Fibroblast of skin of back (primary cell): ENCODE results near the gene DRG1.
"Not testable (repeated sequence)": the region's sequence is repeated elsewhere in the genome, so short reads cannot be mapped to it uniquely, and the experiment has no call there.

Experiments
- DNase-seq: peaks from one replicate; pipeline ENCODE4 v3.0.0-alpha.2; 2013

DRG1 gene

DNA sequence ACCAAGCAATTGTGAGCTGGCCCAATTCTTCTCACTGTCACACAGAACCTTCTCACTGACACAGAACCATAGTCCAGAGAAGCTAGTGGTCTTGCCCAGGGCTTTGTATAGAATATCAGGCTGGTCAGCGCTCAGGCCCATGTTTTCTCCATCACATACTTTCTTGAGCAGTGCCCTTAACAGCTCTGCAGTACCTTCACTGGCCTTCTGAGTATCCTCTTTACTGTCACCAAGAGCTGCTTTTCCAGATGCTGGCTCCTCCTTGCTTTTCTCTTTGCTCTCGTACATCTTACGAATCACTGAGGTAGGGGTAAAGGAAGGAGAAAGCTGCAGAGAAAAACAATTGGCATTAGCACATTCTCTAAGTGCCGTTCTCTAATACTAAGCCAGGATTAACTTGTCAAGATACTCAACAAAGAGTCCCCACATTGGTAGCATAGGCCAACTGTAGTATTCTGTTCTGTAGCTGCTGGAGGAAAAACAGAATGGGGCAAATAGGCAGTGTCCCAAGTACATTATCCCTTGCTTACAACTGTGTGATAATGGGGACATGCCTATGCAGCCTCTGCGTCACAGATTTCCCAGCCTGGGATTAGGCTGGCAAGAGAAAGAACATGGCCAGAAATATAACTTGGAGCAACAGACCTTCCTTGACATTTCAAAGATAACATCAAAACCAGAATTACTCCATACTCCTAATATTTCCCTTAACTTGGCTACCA lies 43.5 kb downstream of the DRG1 start:
- no peak for DNase-seq

DNA sequence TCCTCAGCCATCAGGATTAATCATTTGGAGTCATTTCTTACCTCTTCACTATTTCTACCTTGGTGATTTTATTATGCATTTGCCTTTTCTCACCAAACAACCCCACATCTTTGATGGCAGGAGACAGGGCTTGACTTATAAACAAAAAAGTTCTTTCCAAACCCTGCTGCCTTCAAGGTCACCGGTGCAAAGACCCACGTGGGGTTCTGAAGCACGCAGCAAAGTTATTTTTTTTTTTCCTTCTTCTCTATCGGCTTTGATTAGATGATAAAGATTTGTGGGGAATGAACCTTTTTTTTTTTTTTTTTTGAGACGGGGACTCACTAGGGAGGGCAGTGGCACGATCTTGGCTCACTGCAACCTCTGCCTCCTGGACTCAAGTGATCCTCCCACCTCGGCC lies 44.1 kb downstream of the DRG1 start:
- DNase-seq: no peak

DNA sequence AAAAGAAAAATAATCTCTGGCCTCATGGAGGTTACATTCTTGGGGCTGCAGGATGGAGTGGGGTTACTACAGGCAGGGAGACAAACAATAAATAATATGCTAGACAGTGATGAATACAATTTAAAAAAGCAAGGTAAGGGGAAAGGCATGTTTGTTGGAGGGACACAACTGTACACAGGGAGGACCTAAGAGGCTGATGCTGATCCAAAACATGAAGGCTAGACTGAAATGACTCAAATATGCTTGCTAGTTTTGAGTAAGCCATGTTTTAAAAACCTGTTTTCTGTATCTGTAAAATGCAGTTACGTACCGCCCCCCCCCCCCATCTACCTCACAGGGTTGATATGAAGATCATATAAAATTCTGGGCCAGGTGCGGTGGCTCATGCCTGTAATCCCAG lies 46.2 kb downstream of the DRG1 start:
- DNase-seq: no peak

DNA sequence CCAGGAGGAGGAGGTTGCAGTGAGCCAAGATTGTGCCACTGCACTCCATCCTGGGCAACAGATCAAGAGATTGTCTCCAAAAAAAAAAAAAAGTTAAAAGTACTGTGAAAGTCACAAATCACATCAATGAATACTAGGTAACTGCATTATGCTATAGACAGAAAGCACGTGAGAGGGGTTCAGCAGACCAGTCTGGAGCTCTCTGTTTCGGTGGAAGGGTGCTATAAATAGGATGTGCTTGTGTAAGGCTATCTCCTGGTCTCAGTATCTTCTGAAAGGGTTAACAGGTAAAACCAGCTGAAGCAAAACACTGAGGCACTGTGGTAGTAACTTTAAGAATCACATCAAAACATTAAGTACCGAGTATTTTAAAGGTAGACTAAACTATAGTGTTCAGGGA lies 46.8 kb downstream of the DRG1 start:
- no peak for DNase-seq

DNA sequence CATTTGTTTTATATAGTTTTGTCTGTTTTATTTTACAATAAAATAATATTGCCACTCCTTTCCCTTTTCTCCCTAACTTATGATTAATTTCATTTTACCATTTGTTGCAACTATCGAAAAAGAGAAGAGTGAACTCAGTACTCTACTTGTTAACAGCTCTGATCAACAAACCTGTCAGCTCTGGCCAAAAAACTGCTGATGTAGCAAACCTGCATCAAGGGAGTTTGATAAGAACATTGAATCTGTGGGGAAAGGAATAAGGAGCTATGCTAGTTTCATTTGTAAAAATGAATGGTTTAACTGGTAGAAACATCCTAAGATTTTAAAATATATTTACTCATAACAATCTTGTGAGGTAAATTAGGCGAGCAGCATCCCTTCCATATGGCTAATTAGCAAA lies 47.4 kb downstream of the DRG1 start:
- DNase-seq: no peak

DNA sequence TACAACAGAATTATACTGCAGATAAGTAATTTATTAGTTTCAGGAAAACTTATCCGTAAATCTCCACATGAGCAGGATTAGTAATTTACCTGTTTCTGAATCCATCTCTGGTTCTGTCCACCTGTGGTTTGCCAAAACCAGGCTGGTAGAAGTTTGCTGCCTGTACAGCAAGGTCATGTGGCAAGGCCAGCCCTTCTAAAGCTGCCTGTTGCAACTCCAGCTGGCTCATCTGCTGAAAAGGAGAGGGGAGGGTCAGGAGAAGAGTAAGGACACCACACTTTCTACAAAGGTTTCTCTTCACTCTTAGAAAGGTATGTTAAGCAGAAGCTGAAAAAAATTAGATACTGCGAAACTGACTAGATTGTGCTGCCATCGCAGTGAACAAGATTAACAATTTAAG lies 47.9 kb downstream of the DRG1 start:
- no peak for DNase-seq

DNA sequence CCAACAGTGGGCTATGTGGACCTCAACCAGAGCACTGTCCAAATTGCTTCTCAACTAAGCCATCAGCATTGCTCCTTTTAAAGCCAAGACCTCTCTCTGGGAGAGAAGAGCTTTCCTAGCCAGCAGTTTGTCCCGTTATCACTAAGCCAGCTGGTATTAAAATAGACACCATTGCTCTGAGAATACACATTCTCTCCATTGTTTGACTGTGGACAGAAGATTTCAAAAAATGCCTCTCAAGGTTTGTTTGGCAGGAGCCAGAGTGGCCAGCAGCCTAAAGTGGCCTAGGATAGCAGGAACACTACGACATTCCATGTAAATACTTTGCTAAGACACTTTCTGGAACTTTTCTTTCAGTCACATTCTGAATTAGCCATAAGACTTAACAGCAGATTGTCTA lies 49.0 kb downstream of the DRG1 start:
- DNase-seq: no peak

DNA sequence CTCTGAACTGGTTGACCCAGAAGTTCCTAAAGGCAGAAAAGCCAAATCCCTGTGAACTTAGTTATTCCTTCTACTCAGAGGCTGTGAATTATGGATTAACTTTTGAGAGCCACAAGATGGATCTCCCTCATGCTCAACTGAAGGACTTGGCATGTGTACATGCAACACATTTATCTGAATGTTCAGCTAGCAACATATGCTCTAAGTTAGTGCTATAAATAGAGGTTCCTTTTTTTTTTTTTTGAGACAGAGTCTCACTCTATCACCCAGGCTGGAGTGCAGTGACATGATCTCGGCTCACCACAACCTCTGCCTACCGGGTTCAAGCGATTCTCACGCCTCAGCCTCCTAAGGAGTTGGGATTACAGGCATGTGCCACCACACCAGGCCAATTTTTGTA lies 50.1 kb downstream of the DRG1 start:
- no peak for DNase-seq

DNA sequence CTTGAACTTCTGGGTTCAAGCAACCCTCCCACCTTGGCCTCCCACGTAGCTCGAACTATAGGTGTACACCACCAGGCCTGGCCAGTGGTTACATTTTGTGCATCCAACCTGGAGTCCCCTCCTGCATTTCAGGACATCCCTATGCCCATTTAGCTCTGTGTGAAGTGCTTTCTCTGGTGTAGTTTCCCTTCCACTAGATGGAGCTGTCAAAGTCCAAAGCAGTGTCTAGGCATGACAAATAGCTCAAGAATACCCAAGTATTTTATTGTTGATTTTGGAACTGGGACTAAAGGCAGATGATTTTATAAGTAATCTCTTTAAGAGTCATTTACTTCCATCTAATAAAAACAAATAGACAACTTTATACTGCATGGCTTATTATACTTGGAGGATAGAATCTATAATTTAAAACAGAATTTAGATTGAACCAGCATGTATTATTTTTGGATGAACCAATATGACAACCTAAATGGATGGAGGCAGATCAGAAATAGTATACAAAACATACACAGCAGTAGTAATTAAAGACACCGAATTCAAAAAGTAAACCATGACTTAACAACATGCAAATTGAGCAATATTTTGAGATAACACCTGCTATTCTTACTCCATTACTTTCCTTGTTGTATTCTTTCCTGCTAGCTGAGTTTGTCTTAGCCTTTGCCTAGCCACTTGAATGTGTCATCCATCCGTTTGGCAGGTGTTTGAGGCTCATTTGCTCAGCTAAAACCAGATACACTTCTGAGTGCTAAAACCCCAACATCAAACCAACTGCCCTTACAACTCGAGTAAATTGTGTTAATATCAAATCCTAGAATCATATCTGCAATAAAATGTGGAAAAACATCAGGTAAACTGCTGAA lies 52.5 kb downstream of the DRG1 start:
- peak; percentile 78 for DNase-seq

DNA sequence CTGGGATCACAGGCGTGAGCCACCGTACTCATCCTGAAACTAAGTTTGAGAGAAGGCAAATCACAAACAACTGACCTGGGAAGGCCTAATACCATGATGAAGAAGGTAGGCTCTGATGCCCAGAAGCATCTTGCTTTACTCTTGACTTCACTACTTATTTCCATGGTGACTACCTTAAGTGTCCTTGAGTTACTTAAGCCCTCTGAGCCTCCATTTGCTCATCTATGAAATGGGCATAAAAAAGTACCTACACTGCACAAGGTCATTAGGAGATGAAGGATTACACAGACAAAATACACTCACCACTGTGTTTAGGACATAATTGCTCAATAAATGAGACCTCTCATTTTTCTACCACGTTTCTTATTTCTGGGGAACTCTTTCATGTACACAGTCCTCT lies 62.3 kb downstream of the DRG1 start:
- no peak for DNase-seq

DNA sequence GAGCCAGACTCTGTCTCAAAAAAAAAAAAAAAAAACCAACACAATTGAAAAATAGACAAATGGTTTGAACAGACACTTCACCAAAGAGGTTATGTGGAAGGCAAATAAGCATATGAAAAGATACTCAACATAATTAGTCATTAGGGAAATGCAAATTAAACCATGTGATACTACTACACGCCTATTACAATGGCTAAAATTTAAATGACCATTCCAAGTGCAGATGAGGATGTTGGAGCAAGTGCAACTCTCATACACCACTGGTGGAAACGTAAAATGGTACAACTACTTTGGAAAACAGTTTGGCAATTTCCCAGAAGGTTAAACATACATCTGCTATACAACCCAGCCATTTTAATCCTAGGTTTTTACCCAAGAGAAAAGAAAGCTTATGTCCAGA lies 65.9 kb downstream of the DRG1 start:
- DNase-seq: no peak

DNA sequence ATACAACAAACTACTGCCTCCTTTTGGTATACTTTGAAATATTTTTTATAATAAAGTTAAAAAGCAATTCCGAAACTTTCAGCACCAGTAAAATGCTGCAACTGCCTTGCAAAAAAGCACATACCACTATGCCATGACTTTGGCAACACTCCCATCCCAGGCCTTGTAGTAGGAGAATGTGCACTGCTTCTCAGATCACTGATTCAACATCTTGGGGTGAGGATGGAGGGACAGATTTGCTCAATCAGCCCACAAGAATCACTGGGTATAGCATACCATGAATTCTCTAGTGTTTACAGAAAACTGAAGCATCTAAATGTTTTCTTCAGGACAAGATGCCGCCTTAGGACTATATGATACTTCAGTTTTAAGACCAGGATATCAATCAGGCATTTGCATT lies 75.3 kb downstream of the DRG1 start:
- peak; percentile 52 for DNase-seq

DNA sequence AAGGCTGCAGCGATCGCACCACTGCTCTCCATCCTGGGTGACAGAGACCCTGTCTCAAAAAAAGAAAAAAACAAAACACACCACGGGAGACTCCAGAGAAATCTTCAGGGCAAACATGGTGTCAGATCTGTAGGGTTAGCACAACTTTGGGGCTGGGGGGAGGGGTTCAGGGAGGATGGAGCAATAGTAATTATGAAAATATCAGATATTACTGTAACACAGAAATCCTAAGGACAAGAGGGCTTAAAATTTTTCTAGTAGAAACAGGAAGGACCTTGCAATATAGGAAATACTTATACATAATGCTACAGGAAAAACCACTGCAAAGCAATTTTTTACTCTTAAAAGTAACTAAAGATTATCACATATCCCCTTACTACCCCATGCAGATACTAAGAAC lies 76.4 kb downstream of the DRG1 start:
- no peak for DNase-seq

DNA sequence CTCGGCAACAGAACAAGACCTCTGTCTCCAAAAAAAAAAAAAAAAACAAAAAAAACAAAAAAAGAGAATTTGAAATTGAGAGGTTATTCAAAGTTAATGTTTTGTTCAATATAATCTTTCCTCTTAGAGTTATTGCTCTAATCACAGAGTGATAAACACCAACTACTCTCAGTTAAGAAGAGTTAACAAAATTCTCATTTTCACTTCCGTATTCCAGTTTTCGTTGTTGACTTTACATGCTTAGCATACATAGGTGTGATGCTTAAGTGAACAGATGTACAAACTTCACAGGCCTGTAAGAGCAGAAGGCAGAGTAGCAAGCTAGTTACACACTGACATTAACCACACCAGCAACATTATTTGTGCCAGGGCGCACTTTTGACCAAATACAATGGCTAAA lies 77.9 kb downstream of the DRG1 start:
- no peak for DNase-seq

DNA sequence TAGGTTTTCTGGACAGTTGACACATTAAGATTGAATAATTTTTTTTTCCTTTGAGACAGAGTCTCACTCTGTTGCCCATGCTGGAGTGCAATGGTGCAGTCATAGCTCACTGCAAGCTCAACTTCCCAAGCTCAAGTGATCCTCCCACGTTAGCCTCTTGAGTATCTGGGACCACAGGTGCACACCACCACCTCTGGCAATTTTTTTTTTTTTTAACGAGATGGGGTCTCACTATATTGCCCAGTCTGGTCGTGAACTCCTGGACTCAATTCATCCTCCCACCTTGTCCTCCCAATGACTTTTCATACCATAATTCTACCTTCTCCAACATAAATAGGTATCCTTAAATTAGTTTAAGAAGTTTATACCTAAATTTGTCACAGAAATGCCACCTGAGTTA lies 81.7 kb downstream of the DRG1 start:
- DNase-seq: no peak

DNA sequence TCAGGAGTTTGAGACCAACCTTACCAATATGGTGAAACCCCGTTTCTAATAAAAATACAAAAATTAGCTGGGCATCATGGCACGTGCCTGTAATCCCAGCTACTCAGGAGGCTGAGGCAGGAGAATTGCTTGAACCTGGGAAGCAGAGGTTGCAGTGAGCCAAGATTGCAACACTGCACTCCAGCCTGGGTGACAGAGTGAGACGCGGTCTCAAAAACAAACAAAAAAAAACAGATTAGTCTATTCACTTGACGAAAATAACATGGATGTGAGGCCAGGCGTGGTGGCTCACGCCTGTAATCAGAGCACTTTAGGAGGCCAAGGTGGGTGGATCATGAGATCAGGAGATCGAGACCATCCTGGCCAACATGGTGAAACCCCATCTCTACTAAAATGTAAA lies 83.1 kb downstream of the DRG1 start:
- not testable (repeated sequence) for DNase-seq
